HCT116 (cell line): ENCODE results near the gene CAMSAP1. TPM values are rescaled to one million over a fixed set of nuclear protein-coding genes. Genes with fewer than 3 reads are reported as not detected.

ENCODE experiments used
- ATAC-seq: fragments of 200-7000 bp; cut with Tn5 transposase; 2 replicates; pipeline ENCODE4 v1.9.1; 2020; ENCODE audit warnings: mild to moderate bottlenecking, moderate library complexity
- BruUV-seq: library from RNA; stranded (reverse); fragments of 400-500 nt; replicated peaks from 2 replicates; lab custom pipeline; 2021; lab: Mats Ljungman, UMichigan
- CTCF ChIA-PET: fragments of 300-600 bp; sonication (Branson Sonifier 250); formaldehyde crosslinking; loops from one replicate; lab custom pipeline; 2021; ENCODE audit warnings: antibody characterized with exemption; lab: Charles Lee
- POLR2A ChIA-PET: fragments of 300-600, 350-600 bp; sonication (Branson Sonifier 250); formaldehyde crosslinking; loops from one replicate; lab custom pipeline; 2021; ENCODE audit warnings: antibody characterized with exemption; lab: Charles Lee
- RAD21 ChIA-PET, 2 experiments: fragments of 300-600 bp; sonication (Branson Sonifier 250); formaldehyde crosslinking; loops; one replicate each; lab custom pipeline; 2023; ENCODE audit warnings: low total read pairs in 2 of 2; ENCODE audit not compliant: uncharacterized antibody in 2 of 2, unreplicated experiment in 2 of 2, low non-redundant PET in 1 of 2; lab: Charles Lee
- DNase-seq: peaks from one replicate; pipeline ENCODE4 v3.0.0-alpha.2; 2010; ENCODE audit warnings: low read depth, low spot score
- H2AFZ ChIP-seq: fragments of 200-600 bp; shearing (Covaris generic), sonication (generic); 2 replicates; pipeline ENCODE4 v1.6.1; 2017; ENCODE audit warnings: low read depth, mixed run types, mixed read lengths, antibody characterized with exemption, low read length; ENCODE audit not compliant: poor library complexity, severe bottlenecking
- H3K27ac ChIP-seq: 2 replicates; pipeline ENCODE4 v1.5.1; 2012; ENCODE audit warnings: low read depth, low read length
- H3K27me3 ChIP-seq: fragments of 200-600 bp; sonication (generic); 2 replicates; pipeline ENCODE4 v1.6.1; 2016; ENCODE audit warnings: mixed run types, low read length, mixed read lengths; ENCODE audit not compliant: insufficient read depth
- H3K36me3 ChIP-seq, 2 experiments: fragments of 200-500 bp in 1 of 2; fragments of 200-600 bp in 1 of 2; sonication (Bioruptor generic) in 1 of 2; sonication (generic) in 1 of 2; 2 replicates each; pipeline versions ENCODE4 v1.5.1 to v1.6.1; 2014 to 2016; ENCODE audit warnings: low read length in 2 of 2, inconsistent platforms in 1 of 2, mixed read lengths in 1 of 2, mixed run types in 1 of 2; ENCODE audit not compliant: insufficient read depth in 2 of 2, control insufficient read depth in 1 of 2
- H3K4me1 ChIP-seq, 2 experiments: fragments of 200-600 bp in 1 of 2; sonication (generic) in 1 of 2; 2 replicates each; pipeline versions ENCODE4 v1.5.1 to v1.6.1; 2012 to 2017; ENCODE audit warnings: low read length in 2 of 2, inconsistent platforms in 1 of 2, mild to moderate bottlenecking in 1 of 2, mixed read lengths in 1 of 2, mixed run types in 1 of 2, moderate library complexity in 1 of 2; ENCODE audit not compliant: insufficient read depth in 2 of 2, control insufficient read depth in 1 of 2
- H3K4me2 ChIP-seq: fragments of 200-600 bp; sonication (generic); 2 replicates; pipeline ENCODE4 v1.6.1; 2017; ENCODE audit warnings: mixed run types, low read length, mixed read lengths
- H3K4me3 ChIP-seq, 2 experiments: fragments of 200-600 bp in 1 of 2; sonication (generic) in 1 of 2; replicated peaks in 1 of 2; 2 replicates each; pipeline ENCODE4 v1.5.1; 2011 to 2016; ENCODE audit warnings: low read length in 2 of 2, control low read depth in 1 of 2, low read depth in 1 of 2, mild to moderate bottlenecking in 1 of 2, mixed read lengths in 1 of 2, mixed run types in 1 of 2
- H3K79me2 ChIP-seq: fragments of 200-600 bp; sonication (generic); 2 replicates; pipeline ENCODE4 v1.6.1; 2017; ENCODE audit warnings: mild to moderate bottlenecking, mixed run types, low read length, moderate library complexity, mixed read lengths; ENCODE audit not compliant: insufficient read depth
- H3K9ac ChIP-seq: fragments of 200-600 bp; sonication (generic); 2 replicates; pipeline ENCODE4 v1.6.1; 2016; ENCODE audit warnings: low read length, mixed read lengths
- H3K9me2 ChIP-seq: fragments of 200-600 bp; sonication (generic), shearing (Covaris generic); 2 replicates; pipeline ENCODE4 v1.6.1; 2017; ENCODE audit warnings: mixed run types, mild to moderate bottlenecking, moderate library complexity; ENCODE audit not compliant: insufficient read depth
- H3K9me3 ChIP-seq, 2 experiments: fragments of 200-500 bp in 1 of 2; fragments of 200-600 bp in 1 of 2; sonication (Bioruptor generic) in 1 of 2; sonication (generic) in 1 of 2; 2 replicates each; pipeline ENCODE4 v1.6.1; 2014 to 2017; ENCODE audit warnings: low read length in 2 of 2, mixed read lengths in 2 of 2, inconsistent platforms in 1 of 2, low read depth in 1 of 2, mild to moderate bottlenecking in 1 of 2, mixed run types in 1 of 2, moderate library complexity in 1 of 2; ENCODE audit not compliant: control insufficient read depth in 1 of 2, insufficient read depth in 1 of 2
- H4K20me1 ChIP-seq: fragments of 200-600 bp; sonication (generic), shearing (Covaris generic); 2 replicates; pipeline ENCODE4 v1.6.1; 2017; ENCODE audit warnings: mixed run types, mild to moderate bottlenecking, moderate library complexity; ENCODE audit not compliant: insufficient read depth
- ATF3 ChIP-seq: IDR thresholded peaks from 2 replicates; pipeline ENCODE4 v1.6.1; 2012
- CTCF ChIP-seq, 3 experiments: fragments of 200-600 bp in 1 of 3; sonication (generic) in 1 of 3; IDR thresholded peaks in 2 of 3; conservative IDR thresholded peaks in 1 of 3; 2 replicates each; pipeline ENCODE4 v1.5.1; 2012 to 2017; ENCODE audit warnings: low read depth in 2 of 3, low read length in 2 of 3, antibody characterized with exemption in 1 of 3, borderline replicate concordance in 1 of 3, control low read depth in 1 of 3, mild to moderate bottlenecking in 1 of 3, mixed read lengths in 1 of 3, mixed run types in 1 of 3, moderate library complexity in 1 of 3; ENCODE audit not compliant: insufficient read depth in 1 of 3
- EGR1 ChIP-seq: IDR thresholded peaks from 2 replicates; pipeline ENCODE4 v1.6.1; 2012; ENCODE audit warnings: low read depth
- EZH2 ChIP-seq: fragments of 200-600 bp; sonication (generic); IDR thresholded peaks from 2 replicates; pipeline ENCODE4 v1.6.1; 2017; ENCODE audit warnings: antibody characterized with exemption, mixed run types
- EZH2phosphoT487 ChIP-seq: fragments of 200-600 bp; IDR thresholded peaks from 2 replicates; pipeline ENCODE4 v1.6.1; 2018; ENCODE audit warnings: antibody characterized with exemption, borderline replicate concordance
- MAX ChIP-seq: IDR thresholded peaks from 2 replicates; pipeline ENCODE4 v1.6.1; 2012
- POLR2A ChIP-seq: IDR thresholded peaks from 2 replicates; pipeline ENCODE4 v1.7.0; 2011; ENCODE audit warnings: borderline replicate concordance; ENCODE audit not compliant: insufficient read depth, insufficient read length; ENCODE audit errors: extremely low read depth
- SIN3A ChIP-seq: IDR thresholded peaks from 2 replicates; pipeline ENCODE4 v1.6.1; 2012; ENCODE audit warnings: low read depth
- SP1 ChIP-seq: IDR thresholded peaks from 2 replicates; pipeline ENCODE4 v1.6.1; 2012; ENCODE audit warnings: low read depth
- TCF7L2 ChIP-seq: IDR thresholded peaks from 2 replicates; pipeline ENCODE4 v1.7.0; 2011; ENCODE audit warnings: borderline replicate concordance, inconsistent platforms; ENCODE audit not compliant: insufficient read depth, insufficient read length; ENCODE audit errors: extremely low read depth
- YY1 ChIP-seq: IDR thresholded peaks from 2 replicates; pipeline ENCODE4 v1.6.1; 2011; ENCODE audit warnings: low read length, low read depth, moderate library complexity, mild to moderate bottlenecking; ENCODE audit not compliant: insufficient replicate concordance; ENCODE audit errors: extremely low read depth
- ZFX ChIP-seq: fragments of 450-650 bp; IDR thresholded peaks from 2 replicates; pipeline ENCODE4 v1.6.1; 2017
- intact Hi-C: fragments of 100-400 bp; cut with micrococcal nuclease; formaldehyde crosslinking; loops from 2 replicates; pipeline ENCODE4 v1.10.0; 2022
- total RNA-seq: library from RNA; stranded (reverse); gene quantifications from one replicate; pipeline ENCODE4 v1.2.1, GENCODE V29; 2021; ENCODE audit not compliant: unreplicated experiment

CAMSAP1 gene
- total RNA-seq, 1 experiment from 2014 or later, result 33.1 TPM

GRCh38 chr9:135891027-135891631, 16.2 kb downstream of the CAMSAP1 start:
- no peak overlapping the region for H3K27ac ChIP-seq
- H3K4me2 ChIP-seq, result peak overlapping the region; percentile 52
- H4K20me1 ChIP-seq, result peaks cover under 1% of the 10 kb centered on the region; the same call in 1 of the 2 replicates
- BruUV-seq, result no TSS peak
- H3K36me3 ChIP-seq, result no peaks in the 10 kb centered on the region
- peaks cover 100% of the 10 kb centered on the region for H3K79me2 ChIP-seq
- H3K27me3 ChIP-seq, result no peaks in the 10 kb centered on the region
- peaks cover 19 to 35% of the 10 kb centered on the region in 2 experiments for H3K4me1 ChIP-seq
- RAD21 ChIA-PET, result no interaction called here
- intact Hi-C loops, result no loop called here
- POLR2A ChIA-PET, result no interaction called here
- H3K9ac ChIP-seq, result peak overlapping the region; percentile 24; the same call in 1 of the 2 replicates
- H2AFZ ChIP-seq, result no peak overlapping the region
- CTCF ChIA-PET, result no interaction called here
- no peaks in the 10 kb centered on the region; a peak in 1 of 4 replicates for H3K9me3 ChIP-seq
- no peaks in the 10 kb centered on the region for H3K9me2 ChIP-seq
- DNase-seq (no peak), ATAC-seq (no peak)
- H3K4me3 ChIP-seq, result no peak overlapping the region
- TF ChIP-seq ZFX (no peak), CTCF (IDR thresholded peaks at IDR 0.05 in 2 of 3, conservative IDR thresholded peaks at IDR 0.05 in 1 of 3; ENCODE audit: borderline replicate concordance in 1 of 3, insufficient read depth in 1 of 3, low read depth in 2 of 3, low read length in 2 of 3) (no peak), YY1 (no peak), EZH2 (no peak), TCF7L2 (no peak), POLR2A (no peak), SIN3A (no peak), SP1 (no peak), EZH2phosphoT487 (no peak), MAX (no peak), ATF3 (no peak), EGR1 (no peak)
